ENCODE results near the gene SV2C. TPM values are rescaled to one million over a fixed set of nuclear protein-coding genes. Genes with fewer than 3 reads are reported as not detected.

The SV2C gene
- total and polyA plus RNA-seq, 2 of the 13 experiments (the other 11 are each of a cell fraction or from before 2014, with no cell fraction given): not detected

DNA sequence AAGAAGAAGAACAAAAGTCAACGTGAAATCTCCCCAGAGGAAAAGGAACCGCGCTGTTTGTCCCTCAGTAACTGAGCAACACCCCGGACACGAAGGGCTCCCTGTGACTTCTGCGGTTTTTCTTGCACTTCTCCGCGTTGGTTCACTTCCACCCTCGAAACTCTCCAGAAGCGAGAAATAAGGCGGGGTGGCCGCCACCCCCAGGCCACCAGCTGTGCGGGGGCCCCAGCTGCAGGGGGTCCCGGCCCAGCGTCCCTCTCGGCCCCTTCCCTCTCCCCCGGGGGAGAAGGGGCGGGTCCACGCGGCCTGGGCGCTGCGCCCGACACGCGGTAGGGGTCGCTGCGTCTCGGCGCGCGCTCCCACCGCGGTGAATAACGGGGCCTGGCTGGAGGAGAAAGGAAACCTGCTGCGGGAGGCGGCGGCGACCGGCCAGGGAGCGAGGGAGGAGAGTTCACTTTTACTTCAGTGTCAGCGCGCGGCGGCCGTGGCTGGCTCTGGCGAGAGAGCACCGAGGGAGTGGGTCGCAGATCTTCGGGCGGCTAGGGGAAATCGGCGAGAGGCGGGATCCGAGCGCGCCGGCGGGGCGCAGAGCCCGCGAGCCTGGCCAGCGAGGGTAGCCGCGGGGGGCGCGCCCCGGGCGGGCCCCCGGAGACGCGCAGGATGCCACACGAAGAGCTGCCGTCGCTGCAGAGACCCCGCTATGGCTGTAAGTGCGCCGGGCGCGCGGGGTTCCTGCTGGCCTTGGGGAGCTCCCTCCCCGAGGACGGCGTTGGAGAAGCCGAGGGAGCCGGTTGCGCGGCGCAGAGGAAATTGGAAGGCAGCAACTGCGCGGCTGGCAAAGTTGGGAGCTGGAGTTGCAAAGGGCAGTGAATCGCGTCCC is 319.9 kb downstream of the SV2C start, which contains the start of gene IQGAP2 (continued):
- TF ChIP-seq ZFP41 (CRISPR knock-in tag; IDR thresholded peaks at IDR 0.05; ENCODE audit: borderline replicate concordance): peak; percentile 49; the same call in 1 of the 2 replicates
- TF ChIP-seq, protein P1, sequence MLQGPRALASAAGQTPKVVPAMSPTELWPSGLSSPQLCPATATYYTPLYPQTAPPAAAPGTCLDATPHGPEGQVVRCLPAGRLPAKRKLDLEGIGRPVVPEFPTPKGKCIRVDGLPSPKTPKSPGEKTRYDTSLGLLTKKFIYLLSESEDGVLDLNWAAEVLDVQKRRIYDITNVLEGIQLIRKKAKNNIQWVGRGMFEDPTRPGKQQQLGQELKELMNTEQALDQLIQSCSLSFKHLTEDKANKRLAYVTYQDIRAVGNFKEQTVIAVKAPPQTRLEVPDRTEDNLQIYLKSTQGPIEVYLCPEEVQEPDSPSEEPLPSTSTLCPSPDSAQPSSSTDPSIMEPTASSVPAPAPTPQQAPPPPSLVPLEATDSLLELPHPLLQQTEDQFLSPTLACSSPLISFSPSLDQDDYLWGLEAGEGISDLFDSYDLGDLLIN (CRISPR knock-in tag; IDR thresholded peaks at IDR 0.05; ENCODE audit: borderline replicate concordance): peak; percentile 56; the same call in 1 of the 2 replicates
- TF ChIP-seq WIZ (CRISPR knock-in tag; IDR thresholded peaks at IDR 0.05): no peak
- TF ChIP-seq, protein P2, sequence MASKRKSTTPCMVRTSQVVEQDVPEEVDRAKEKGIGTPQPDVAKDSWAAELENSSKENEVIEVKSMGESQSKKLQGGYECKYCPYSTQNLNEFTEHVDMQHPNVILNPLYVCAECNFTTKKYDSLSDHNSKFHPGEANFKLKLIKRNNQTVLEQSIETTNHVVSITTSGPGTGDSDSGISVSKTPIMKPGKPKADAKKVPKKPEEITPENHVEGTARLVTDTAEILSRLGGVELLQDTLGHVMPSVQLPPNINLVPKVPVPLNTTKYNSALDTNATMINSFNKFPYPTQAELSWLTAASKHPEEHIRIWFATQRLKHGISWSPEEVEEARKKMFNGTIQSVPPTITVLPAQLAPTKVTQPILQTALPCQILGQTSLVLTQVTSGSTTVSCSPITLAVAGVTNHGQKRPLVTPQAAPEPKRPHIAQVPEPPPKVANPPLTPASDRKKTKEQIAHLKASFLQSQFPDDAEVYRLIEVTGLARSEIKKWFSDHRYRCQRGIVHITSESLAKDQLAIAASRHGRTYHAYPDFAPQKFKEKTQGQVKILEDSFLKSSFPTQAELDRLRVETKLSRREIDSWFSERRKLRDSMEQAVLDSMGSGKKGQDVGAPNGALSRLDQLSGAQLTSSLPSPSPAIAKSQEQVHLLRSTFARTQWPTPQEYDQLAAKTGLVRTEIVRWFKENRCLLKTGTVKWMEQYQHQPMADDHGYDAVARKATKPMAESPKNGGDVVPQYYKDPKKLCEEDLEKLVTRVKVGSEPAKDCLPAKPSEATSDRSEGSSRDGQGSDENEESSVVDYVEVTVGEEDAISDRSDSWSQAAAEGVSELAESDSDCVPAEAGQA (IDR thresholded peaks at IDR 0.05; ENCODE audit: low read depth): 0 out of 2 replicates have a peak, but pooled peaks have one; percentile 16
- TF ChIP-seq, protein P2 (CRISPR knock-in tag; IDR thresholded peaks at IDR 0.05; ENCODE audit: borderline replicate concordance): no peak
- no peak for TF ChIP-seq NFYC (CRISPR knock-in tag; IDR thresholded peaks at IDR 0.05)
- TF ChIP-seq ZIK1 (CRISPR knock-in tag; IDR thresholded peaks at IDR 0.05; ENCODE audit: borderline replicate concordance, low read depth): no peak
- TF ChIP-seq ZNF235 (CRISPR knock-in tag; IDR thresholded peaks at IDR 0.05; ENCODE audit: borderline replicate concordance): no peak
- TF ChIP-seq, protein P3, sequence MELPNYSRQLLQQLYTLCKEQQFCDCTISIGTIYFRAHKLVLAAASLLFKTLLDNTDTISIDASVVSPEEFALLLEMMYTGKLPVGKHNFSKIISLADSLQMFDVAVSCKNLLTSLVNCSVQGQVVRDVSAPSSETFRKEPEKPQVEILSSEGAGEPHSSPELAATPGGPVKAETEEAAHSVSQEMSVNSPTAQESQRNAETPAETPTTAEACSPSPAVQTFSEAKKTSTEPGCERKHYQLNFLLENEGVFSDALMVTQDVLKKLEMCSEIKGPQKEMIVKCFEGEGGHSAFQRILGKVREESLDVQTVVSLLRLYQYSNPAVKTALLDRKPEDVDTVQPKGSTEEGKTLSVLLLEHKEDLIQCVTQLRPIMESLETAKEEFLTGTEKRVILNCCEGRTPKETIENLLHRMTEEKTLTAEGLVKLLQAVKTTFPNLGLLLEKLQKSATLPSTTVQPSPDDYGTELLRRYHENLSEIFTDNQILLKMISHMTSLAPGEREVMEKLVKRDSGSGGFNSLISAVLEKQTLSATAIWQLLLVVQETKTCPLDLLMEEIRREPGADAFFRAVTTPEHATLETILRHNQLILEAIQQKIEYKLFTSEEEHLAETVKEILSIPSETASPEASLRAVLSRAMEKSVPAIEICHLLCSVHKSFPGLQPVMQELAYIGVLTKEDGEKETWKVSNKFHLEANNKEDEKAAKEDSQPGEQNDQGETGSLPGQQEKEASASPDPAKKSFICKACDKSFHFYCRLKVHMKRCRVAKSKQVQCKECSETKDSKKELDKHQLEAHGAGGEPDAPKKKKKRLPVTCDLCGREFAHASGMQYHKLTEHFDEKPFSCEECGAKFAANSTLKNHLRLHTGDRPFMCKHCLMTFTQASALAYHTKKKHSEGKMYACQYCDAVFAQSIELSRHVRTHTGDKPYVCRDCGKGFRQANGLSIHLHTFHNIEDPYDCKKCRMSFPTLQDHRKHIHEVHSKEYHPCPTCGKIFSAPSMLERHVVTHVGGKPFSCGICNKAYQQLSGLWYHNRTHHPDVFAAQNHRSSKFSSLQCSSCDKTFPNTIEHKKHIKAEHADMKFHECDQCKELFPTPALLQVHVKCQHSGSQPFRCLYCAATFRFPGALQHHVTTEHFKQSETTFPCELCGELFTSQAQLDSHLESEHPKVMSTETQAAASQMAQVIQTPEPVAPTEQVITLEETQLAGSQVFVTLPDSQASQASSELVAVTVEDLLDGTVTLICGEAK (IDR thresholded peaks at IDR 0.05): no peak
- TF ChIP-seq, protein P3 (CRISPR knock-in tag; IDR thresholded peaks at IDR 0.05): no peak; the same call in 1 of the 2 replicates
- no peak for TF ChIP-seq SIX1 (CRISPR knock-in tag; IDR thresholded peaks at IDR 0.05; ENCODE audit: borderline replicate concordance)
